GM21390 (cell line): ENCODE measurements around the gene DUSP8.
"Not testable (repeated sequence)": the region's sequence is repeated elsewhere in the genome, so short reads cannot be mapped to it uniquely, and the experiment has no call there.

Source experiments
- ATAC-seq: cut with Tn5 transposase; IDR thresholded peaks from one replicate; pipeline ENCODE4 v1.9.1; 2021; ENCODE audit not compliant: unreplicated experiment

The DUSP8 gene

DNA sequence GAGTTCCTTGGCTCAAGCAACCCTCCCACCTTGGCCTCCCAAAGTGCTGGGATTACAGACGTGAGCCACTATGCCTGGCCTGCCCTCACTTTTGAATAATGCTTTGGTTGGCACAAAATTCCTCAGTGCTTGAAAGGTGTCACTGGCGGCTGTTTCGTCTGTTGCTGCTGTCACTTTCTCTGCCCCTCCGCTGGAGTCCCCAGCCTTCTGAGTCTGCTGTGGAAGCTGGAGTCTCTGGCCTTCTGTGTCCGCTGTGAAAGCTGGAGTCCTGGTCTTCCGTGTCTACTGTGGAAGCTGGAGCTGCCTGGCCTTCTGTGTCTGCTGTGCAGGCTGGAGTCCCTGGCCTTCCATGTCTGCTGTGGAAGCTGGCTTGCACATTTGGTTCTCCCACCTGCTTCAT is 17.9 kb upstream of the DUSP8 start:
- no peak for ATAC-seq

DNA sequence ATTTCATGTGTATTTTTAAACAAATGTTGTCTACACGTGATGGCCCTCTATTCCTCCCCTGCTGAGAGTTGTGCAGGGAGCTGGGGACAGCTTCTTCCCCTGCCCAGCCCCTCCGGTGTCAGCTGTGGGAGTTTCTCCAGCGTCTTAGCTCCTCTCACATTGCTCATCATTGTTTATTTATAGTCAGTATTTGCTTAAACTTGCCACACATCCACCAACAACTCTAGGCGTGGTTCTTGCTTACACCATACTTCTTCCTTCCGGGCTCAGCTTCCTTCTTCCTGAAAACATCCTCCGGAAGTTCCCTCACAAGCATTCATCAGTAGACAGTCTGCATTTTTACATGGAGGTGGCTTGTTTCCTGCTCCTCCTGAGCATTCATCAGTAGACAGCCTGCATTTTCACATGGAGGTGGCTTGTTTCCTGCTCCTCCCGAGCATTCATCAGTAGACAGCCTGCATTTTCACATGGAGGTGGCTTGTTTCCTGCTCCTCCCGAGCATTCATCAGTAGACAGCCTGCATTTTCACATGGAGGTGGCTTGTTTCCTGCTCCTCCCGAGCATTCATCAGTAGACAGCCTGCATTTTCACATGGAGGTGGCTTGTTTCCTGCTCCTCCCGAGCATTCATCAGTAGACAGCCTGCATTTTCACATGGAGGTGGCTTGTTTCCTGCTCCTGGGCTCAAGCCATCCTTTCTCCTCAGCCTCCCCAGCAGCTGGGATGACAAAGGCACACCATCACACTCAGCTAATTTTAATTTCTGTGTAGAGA is 17.3 kb upstream of the DUSP8 start:
- not testable (repeated sequence) for ATAC-seq

GRCh38 chr11:1586699-1587098 is 14.6 kb upstream of the DUSP8 start:
- ATAC-seq, result no peak

DNA sequence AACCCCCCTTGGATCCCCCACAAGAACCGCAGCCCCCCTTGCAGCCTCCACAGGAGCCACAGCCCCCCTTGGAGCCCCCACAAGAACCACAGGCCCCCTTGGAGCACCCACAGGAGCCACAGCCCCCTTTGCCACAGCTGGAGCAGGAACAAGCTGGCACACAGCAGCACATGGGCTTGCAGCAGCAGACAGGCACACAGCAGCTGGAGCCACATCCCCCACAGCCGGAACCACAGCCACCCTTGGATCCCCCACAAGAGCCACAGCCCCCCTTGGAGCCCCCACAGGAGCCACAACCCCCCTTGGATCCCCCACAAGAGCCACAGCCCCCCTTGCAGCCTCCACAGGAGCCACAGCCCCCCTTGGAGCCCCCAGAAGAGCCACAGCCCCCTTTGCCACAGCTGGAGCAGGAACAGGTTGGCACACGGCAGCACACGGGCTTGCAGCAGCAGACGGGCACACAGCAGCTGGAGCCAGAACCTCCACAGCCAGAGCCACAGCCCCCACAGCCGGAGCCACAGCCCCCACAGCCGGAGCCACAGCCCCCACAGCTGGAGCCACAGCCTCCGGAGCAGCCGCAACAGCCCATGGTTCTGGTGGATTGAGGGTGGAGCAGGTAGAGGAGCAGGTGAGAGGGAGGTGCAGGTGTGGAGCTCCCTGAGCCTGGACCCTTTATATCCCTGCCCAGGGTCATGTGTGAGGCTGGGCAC is 12.7 kb upstream of the DUSP8 start, which contains the start of gene KRTAP5-1:
TSS of gene KRTAP5-1 (minus strand) at position 623 of the 710 bp plus-strand sequence. CDS start at position 589, 34 bp downstream.
- ATAC-seq, result not testable (repeated sequence)

- not testable (repeated sequence) for ATAC-seq
These were observed 10.8 kb upstream of the DUSP8 start for GRCh38 chr11:1582909-1583308.

- ATAC-seq, result no peak
These were observed 9.9 kb upstream of the DUSP8 start for GRCh38 chr11:1581976-1582375.

- no peak for ATAC-seq
These were observed 4.8 kb upstream of the DUSP8 start for GRCh38 chr11:1576825-1577224.

DNA sequence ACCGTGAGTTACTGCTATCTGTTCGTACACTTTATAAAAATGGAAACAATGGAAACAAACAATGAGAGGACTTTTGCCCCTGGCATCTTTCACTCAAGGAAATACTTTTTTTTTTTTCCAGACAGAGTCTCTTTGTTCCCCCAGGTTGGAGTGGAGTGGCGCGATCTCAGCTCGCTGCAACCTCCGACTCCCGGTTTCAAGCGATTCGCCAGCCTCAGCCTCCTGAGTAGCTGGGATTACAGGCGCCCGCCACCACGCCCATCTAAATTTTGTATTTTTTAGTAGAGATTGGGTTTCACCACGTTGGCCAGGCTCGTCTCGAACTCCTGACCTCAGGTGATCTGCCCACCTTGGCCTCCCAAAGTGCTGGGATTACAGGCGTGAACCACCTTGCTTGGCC is 3.7 kb upstream of the DUSP8 start:
- ATAC-seq, result not testable (repeated sequence)

GRCh38 chr11:1574933-1575242 is 2.8 kb upstream of the DUSP8 start:
- no peak for ATAC-seq

GRCh38 chr11:1574238-1574932 is 2.3 kb upstream of the DUSP8 start:
- no peak for ATAC-seq

DNA sequence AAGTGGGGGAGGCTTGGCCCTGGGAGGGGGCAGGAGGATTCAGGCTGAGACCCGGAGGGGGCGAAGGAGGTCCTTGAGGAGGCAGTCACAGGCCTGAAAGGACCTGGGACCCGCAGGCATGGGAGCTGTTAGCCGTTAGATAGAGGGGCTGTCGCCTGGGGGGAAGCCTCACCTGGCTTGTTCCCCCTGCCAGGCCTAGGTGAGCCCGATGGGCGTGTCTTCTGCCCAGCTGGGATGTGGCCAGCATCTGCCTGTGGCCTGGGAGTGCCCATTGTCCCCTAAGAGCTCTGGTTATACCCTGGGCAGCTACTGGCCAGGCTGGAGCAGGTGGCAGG is 1.8 kb upstream of the DUSP8 start:
- no peak for ATAC-seq

DNA sequence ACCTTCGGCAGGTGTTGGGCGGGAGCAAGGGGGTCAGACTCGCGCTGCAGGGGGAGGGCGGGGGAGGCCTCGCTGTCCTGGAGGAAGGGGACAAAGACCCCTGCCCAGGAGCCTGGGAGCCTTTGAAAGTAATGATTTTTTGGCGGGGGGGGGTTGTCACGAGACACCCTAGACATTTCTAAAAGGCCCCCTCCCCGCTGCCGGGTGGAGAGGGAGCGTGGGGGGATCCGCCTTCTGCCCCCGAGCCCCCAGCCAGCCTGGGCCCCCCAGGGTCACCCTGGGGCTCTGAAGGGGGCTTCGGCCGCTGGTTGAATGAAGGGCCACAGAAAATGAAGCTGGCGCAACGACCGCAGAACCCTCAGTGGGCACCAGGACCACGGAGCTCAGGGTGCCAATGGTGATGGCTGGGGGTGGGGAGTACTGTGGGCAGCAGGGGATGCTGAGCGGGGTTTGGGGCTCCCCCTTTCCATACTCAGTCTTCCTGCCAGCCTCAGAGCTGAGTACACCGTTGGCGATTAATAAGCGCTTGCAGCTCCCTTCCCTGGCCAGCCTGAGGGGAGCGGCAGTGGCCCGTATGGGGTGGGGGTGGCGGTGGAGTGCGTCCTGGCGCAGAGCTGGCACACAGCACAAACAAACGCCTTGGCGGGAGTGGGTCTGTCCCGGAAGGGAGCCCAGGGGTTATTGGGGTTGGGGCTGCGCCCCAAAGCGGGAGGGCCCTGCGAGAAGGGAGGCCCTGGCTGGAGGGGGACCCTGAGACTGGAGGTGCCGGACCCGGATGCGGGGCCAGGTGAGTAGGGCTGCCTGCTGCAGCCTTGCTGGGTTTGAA is 1.2 kb upstream of the DUSP8 start:
- no peak for ATAC-seq

GRCh38 chr11:1571760-1572196 is 293 bp downstream of the DUSP8 start:
- ATAC-seq, result no peak

DNA sequence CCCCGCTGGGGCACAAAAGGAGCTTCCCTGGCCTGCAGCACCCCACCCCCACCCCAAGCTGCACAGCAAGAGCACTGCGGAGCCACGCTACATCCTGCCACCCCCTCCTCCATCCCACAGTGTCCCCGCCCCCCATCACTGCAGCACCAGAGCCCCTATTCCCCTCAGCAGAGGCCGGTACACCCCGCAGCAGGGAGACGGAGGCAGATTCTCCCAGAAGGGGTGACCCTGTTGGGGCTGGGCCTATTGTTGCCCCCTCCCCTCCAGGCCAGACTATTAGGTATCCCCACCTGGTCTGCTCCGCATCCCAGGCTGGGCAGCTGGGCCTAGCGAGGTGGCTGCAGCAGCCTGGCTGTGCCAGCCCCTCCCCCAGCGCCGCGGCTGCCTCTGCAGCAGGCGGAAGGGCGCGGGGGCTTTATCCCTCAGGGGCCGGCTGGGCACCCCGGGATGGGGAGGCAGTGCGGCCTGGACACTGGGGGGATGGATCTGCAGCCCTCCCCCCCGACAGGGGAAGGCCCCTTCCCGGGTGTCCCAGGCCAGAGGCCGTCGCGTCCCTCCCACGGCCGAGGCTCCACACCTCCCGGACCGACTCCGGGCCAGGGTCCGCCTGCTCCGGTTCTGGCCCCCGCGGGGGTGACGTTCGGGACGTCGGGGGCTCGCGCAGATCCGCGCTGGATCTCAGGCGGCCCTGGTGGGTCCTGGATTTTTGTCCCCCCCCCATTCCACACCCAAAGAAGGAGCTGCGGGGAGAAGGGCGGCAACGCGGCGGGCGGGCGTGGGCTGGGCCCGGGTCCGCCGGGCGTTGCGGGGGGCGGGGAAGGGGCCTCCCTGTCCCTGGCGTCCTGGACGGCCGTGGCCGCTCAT is 943 bp downstream of the DUSP8 start:
- no peak for ATAC-seq

DNA sequence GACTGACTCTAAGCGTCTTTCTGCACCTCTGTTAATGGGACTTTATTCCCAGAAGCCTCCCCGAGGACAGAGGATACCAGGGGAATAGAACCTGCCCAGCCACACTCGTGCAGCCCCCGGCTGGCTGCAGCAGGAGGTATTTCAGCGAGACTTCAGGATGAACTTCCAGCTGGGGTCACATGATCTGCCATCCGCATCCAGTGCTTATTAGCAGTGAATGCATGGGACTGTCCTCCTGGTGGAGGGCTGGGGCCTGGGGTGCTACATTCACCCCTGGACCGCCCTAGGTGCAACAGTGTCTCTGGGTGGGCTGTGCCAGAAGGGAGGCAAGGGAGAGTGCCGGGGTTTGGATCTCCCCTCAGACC is 1.6 kb downstream of the DUSP8 start:
- no peak for ATAC-seq

DNA sequence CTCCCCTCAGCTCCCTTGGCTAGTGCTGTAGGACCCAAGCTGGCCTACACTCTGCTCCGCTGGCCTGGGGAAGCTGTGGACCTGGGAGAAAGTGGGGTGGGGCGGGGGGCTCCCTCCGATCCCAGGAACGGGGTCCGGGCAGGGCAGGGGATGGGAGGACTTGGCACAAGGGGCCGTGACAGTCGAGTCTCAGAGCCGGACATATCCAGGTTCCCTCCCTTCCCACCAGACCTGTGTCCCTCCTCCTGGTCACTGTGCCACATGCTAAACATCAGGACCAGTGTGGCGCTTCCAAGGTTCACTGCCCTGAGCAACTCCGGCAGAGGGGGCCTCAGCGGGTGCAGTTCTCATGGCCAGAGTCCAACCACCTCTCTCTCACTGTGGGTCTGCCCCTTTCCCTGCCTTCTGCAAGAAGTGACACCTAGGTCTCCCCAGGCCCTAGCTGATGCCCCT is 2.0 kb downstream of the DUSP8 start:
- no peak for ATAC-seq

- no peak for ATAC-seq
These were observed 2.8 kb downstream of the DUSP8 start for GRCh38 chr11:1569251-1569780.

DNA sequence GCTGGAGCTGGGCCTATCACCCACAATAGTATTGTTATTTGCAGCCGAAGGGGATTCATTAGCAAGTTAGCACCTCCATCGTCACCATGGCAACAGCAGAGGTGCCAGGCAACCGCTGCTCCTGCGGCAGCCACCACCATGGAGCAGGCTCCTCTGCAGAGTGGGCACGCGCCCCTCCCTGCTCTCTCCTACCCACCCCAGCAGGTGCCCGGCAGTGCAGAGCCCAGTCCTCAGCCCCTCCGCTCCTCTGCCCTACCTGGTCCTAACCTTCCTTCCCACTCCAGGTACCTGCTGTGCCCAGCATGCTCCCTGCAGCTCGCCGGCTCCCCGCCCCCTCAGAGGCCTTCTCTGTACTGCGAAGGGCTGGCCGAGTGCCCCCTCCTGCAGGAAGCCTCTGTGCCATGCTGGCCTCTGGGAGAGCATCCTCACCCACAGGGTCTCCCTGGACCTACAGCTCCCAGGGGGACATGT is 3.6 kb downstream of the DUSP8 start:
- no peak for ATAC-seq

DNA sequence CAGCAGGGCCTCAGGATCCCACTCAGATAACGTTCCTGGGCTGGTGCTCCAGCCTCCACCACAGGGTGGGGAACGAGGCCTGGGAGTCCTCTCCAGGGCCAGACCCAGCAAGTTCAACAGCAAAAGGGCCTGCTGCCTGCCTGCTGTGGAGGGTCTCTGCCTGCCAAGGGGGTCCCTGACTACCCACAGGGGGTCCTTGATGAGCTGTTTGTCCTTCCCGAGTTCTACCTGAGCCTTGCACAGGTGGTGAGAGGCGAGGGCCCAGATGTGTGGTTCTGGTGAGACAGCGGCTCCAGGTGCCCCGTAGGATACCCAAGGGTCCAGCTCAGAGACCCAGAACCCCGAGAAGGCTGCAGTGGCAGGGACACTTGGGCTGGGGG is 4.4 kb downstream of the DUSP8 start:
- ATAC-seq, result no peak
